Heart right ventricle (tissue), 16 donors: Measurements from ENCODE around the gene LZIC. TPM values are rescaled to one million over a fixed set of nuclear protein-coding genes. Genes with fewer than 3 reads are reported as not detected.
A peak's percentile ranks its signal among the peaks of the same experiment; 100 is the strongest.

Experiments used
- ATAC-seq, 8 donors: fragments of 200-7000 bp; cut with Tn5 transposase; one replicate each; pipeline ENCODE4 v1.9.1; 2020; ENCODE audit warnings: mild to moderate bottlenecking in 8 of 8, moderate library complexity in 8 of 8, moderate number of reproducible peaks in 1 of 8
- DNase-seq, 2 donors: peaks; one replicate each; pipeline ENCODE4 v3.0.0-alpha.2; 2020
- H3K27ac ChIP-seq, 10 donors: fragments of 200-600 bp; sonication (generic) in 2 of 10; one replicate each; pipeline versions ENCODE4 v1.5.0 to v1.8.0; 2020 to 2022; ENCODE audit warnings: mild to moderate bottlenecking in 3 of 10
- H3K27me3 ChIP-seq, 7 donors: fragments of 200-600 bp; one replicate each; pipeline ENCODE4 v1.8.0; 2021 to 2022; ENCODE audit warnings: mild to moderate bottlenecking in 2 of 7
- H3K36me3 ChIP-seq, 9 donors: fragments of 200-600 bp; sonication (generic) in 1 of 9; one replicate each; pipeline versions ENCODE4 v1.5.0 to v1.8.0; 2020 to 2022; ENCODE audit warnings: mild to moderate bottlenecking in 2 of 9
- H3K4me1 ChIP-seq, 9 donors: fragments of 200-600 bp; sonication (generic) in 1 of 9; one replicate each; pipeline versions ENCODE4 v1.5.0 to v1.8.0; 2020 to 2022; ENCODE audit warnings: mild to moderate bottlenecking in 4 of 9
- H3K4me3 ChIP-seq, 10 donors: fragments of 200-600 bp; sonication (generic) in 2 of 10; one replicate each; pipeline versions ENCODE4 v1.5.0 to v1.8.0; 2020 to 2022; ENCODE audit warnings: mild to moderate bottlenecking in 7 of 10, moderate library complexity in 2 of 10
- H3K9me3 ChIP-seq, 11 donors: fragments of 200-600 bp in 10 of 11; sonication (generic) in 2 of 11; one replicate each; pipeline versions ENCODE4 v1.5.0 to v1.8.0; 2013 to 2022; ENCODE audit warnings: mild to moderate bottlenecking in 2 of 11, control low read depth in 1 of 11, moderate library complexity in 1 of 11
- CTCF ChIP-seq, 9 donors: fragments of 200-600 bp; sonication (generic) in 2 of 9; IDR thresholded peaks; one replicate each; pipeline versions ENCODE4 v1.5.0 to v1.8.0; 2021 to 2022; ENCODE audit warnings: antibody characterized with exemption in 9 of 9, mild to moderate bottlenecking in 5 of 9, moderate library complexity in 1 of 9
- WGBS, 2 donors: extraction: QIAGEN DNeasy Blood & Tissue Kit; methylation state at CpG; one replicate each; pipeline ENCODE4 v1.1.7; 2013; ENCODE audit warnings: inconsistent platforms in 1 of 2; 5-methylcytosine and 5-hydroxymethylcytosine counted together
- intact Hi-C, 10 donors: fragments of 100-400 bp; cut with DNase I; formaldehyde crosslinking; loops; one replicate each; pipeline versions ENCODE4 v1.11.1 to v1.14.2; 2022
- polyA plus RNA-seq, 2 donors: library from polyadenylated mRNA; stranded (reverse); fragments of 200-250 nt; gene quantifications; one replicate each; pipeline ENCODE4 v1.2.3, GENCODE V29; 2013
- total RNA-seq, 10 donors: library from RNA; stranded (reverse); fragmentation: NEBNext Ultra II Directional in 3 of 10; extraction: Animal tissue kit (Norgen Biotek cat#: 25700) in 3 of 10; gene quantifications; one replicate each; pipeline versions ENCODE4 v1.2.1 to v1.2.4, GENCODE V29; 2021 to 2023
- donor health status: Arrhythmogenic right ventricular cardiomyopathy.
- donor health status: ischemic (EF 13 %, LVEDD 7.1; RV severe dilation, severe dysfunction).
- donor health status: healthy with polysubstance abuse.
- donor health status: DM: no; HTN: yes; CAD: no.
- donor health status: DM: no; HTN: no; CAD: no.
- donor health status: ischemic (EF 25% LVEDD 6.9; RV normal size, moderate dysfunction).
- donor health status: ischemic (EF 25% LVEDD 5.7; RV mildly dilated, moderate dysfunction).
- donor health status: healthy.
- donor health status: DM: yes; HTN: yes; CAD: no.
- donor health status: Ischemic cardiomyopathy.
- donor health status: ischemic (EF 35%, LVEDD 5.7; RV mildly dilated, moderate dysfunction).
- donor health status: nonischemic (EF 11% LVEDD 7.7; RV severe dilation, severe dysfunction).
- donor health status: DM: yes; HTN: yes; CAD: no.
- donor health status: PGD.
- donor health status: ischemic (EF 29% LVEDD 5.4; RV normal size, mild dysfunction).
- donor health status: nonischemic (EF 23%, LVEDD 6.1; RV moderate dilation, normal function).

LZIC gene
- total and polyA plus RNA-seq, 12 donors, result 13.4 to 38.0 (median 31.9) TPM

GRCh38 chr1:9910423-9911178 lies 32.6 kb downstream of the LZIC start:
- peaks cover 0 to 4% (median 0%) of the 10 kb centered on the region in 9 donors for H3K36me3 ChIP-seq
- H3K27me3 ChIP-seq, result no peaks in the 10 kb centered on the region
- peak overlapping the region; percentile 85 to 99 (median 92) for H3K27ac ChIP-seq
- 0% methylated on average over 45 of the region's 45 CpGs for WGBS, 2 donors
- DNase-seq, result peak; percentile 100
- peak overlapping the region; percentile 20 to 64 (median 59) for H3K4me3 ChIP-seq
- H3K4me1 ChIP-seq, result peaks cover 5 to 67% (median 32%) of the 10 kb centered on the region in 9 donors
- ATAC-seq, result peak; percentile 97 to 99 (median 98)
- intact Hi-C loops, result loop anchor here in 7 of 10 donors (1.0 to 10.0 kb wide), 7 partner anchors 9 to 126 kb away; no protein-coding TSS in a partner anchor
- peak in 1 of 9 donors; percentile 8 for TF ChIP-seq CTCF (IDR thresholded peaks at IDR 0.05)
- H3K9me3 ChIP-seq, result no peaks in the 10 kb centered on the region

GRCh38 chr1:9910076-9910422 lies 33.1 kb downstream of the LZIC start, which contains the start of gene CTNNBIP1:
CTNNBIP1 (minus strand) TSS chr1:9910269; CDS start chr1:9872064, 38,205 bp downstream.
- TF ChIP-seq CTCF (IDR thresholded peaks at IDR 0.05), result no peak
- ATAC-seq (no peak), DNase-seq (no peak)
- 1 to 2% methylated on average over 23 to 53 of the region's 55 CpGs for WGBS, 2 donors
- peaks cover 0 to 4% (median 0%) of the 10 kb centered on the region in 9 donors for H3K36me3 ChIP-seq
- peak within 1 kb of the TSS; percentile 88 to 99 (median 94) for H3K27ac ChIP-seq
- H3K27me3 ChIP-seq, result no peaks in the 10 kb centered on the region
- peaks cover 5 to 70% (median 34%) of the 10 kb centered on the region in 9 donors for H3K4me1 ChIP-seq
- intact Hi-C loops, result loop anchor here in 7 of 10 donors (1.0 to 10.0 kb wide), 7 partner anchors 9 to 125 kb away; no protein-coding TSS in a partner anchor
- no peaks in the 10 kb centered on the region for H3K9me3 ChIP-seq
- H3K4me3 ChIP-seq, result peak within 1 kb of the TSS; percentile 75 to 99 (median 89)

GRCh38 chr1:9909234-9910046 lies 33.8 kb downstream of the LZIC start:
- H3K9me3 ChIP-seq, result no peaks in the 10 kb centered on the region
- ATAC-seq (no peak), DNase-seq (peak in 1 of 2 donors; percentile 42)
- peaks cover 0 to 4% (median 0%) of the 10 kb centered on the region in 9 donors for H3K36me3 ChIP-seq
- intact Hi-C loops, result loop anchor here in 7 of 10 donors (1.0 to 10.0 kb wide), 7 partner anchors 8 to 125 kb away; no protein-coding TSS in a partner anchor
- peak overlapping the region; percentile 84 to 96 (median 90) for H3K27ac ChIP-seq
- WGBS, 2 donors, result 1% methylated on average over 47 of the region's 47 CpGs
- H3K27me3 ChIP-seq, result no peaks in the 10 kb centered on the region
- TF ChIP-seq CTCF (IDR thresholded peaks at IDR 0.05), result no peak
- H3K4me3 ChIP-seq, result peak overlapping the region; percentile 75 to 99 (median 89)
- H3K4me1 ChIP-seq, result peaks cover 9 to 70% (median 38%) of the 10 kb centered on the region in 9 donors

- ATAC-seq, result no peak
- Histone ChIP-seq H3K36me3 (peaks cover 0 to 4% (median 0%) of the 10 kb centered on the region in 9 donors), H3K27ac (peak overlapping the region in 9 of 10 donors; percentile 84 to 96 (median 91)), H3K4me1 (peaks cover 9 to 70% (median 43%) of the 10 kb centered on the region in 9 donors), H3K27me3 (no peaks in the 10 kb centered on the region), H3K9me3 (no peaks in the 10 kb centered on the region), H3K4me3 (peak overlapping the region in 9 of 10 donors; percentile 75 to 99 (median 90))
- intact Hi-C loops, result no loop called here
- no peak for TF ChIP-seq CTCF (IDR thresholded peaks at IDR 0.05)
- WGBS, 2 donors, result 50 to 51% methylated on average over 4 of the region's 4 CpGs
- DNase-seq, result no peak
Observed at GRCh38 chr1:9908871-9909233, 34.3 kb downstream of the LZIC start.
